Caco-2 (cell line): ENCODE results near the gene CAMK1D. TPM values are rescaled to one million over a fixed set of nuclear protein-coding genes. Genes with fewer than 3 reads are reported as not detected.

Experiments
- BruUV-seq: library from RNA; stranded (reverse); fragments of 400-500 nt; replicated peaks from 2 replicates; lab custom pipeline; 2021; lab: Mats Ljungman, UMichigan
- CTCF ChIA-PET: fragments of 300-600 bp; sonication (Branson Sonifier 250); formaldehyde crosslinking; loops from one replicate; lab custom pipeline; 2022; ENCODE audit warnings: antibody characterized with exemption; lab: Charles Lee
- POLR2A ChIA-PET: fragments of 300-600 bp; sonication (Branson Sonifier 250); formaldehyde crosslinking; loops from one replicate; lab custom pipeline; 2022; ENCODE audit warnings: antibody characterized with exemption; lab: Charles Lee
- DNase-seq, 2 experiments: peaks; one replicate each; pipeline versions ENCODE4 v3.0.0 to v3.0.0-alpha.2; 2020 to 2022
- H3K27me3 ChIP-seq: replicated peaks from 2 replicates; pipeline ENCODE4 v1.6.0; 2011; ENCODE audit warnings: low read length; ENCODE audit not compliant: control insufficient read depth, insufficient read depth
- H3K36me3 ChIP-seq: 2 replicates; pipeline ENCODE4 v1.5.1; 2011; ENCODE audit warnings: low read length; ENCODE audit not compliant: control insufficient read depth, insufficient read depth
- H3K4me1 ChIP-seq: fragments of 250-450 bp; sonication (Bioruptor Pico); 2 replicates; pipeline ENCODE4 v1.5.1; 2020; ENCODE audit warnings: mild to moderate bottlenecking
- H3K4me3 ChIP-seq: 2 replicates; pipeline ENCODE4 v1.5.1; 2011; ENCODE audit warnings: low read depth, mild to moderate bottlenecking, control low read depth, low read length
- H3K9me3 ChIP-seq: fragments of 250-450 bp; sonication (Bioruptor Pico); 2 replicates; pipeline ENCODE4 v1.5.1; 2020; ENCODE audit warnings: mild to moderate bottlenecking, moderate library complexity
- H3K27ac Mint-ChIP-seq: one replicate; pipeline ENCODE4 v1.8.0; 2022; ENCODE audit warnings: mixed read lengths; ENCODE audit not compliant: unreplicated experiment
- H3K27me3 Mint-ChIP-seq: one replicate; pipeline ENCODE4 v1.8.0; 2022; ENCODE audit warnings: mixed read lengths; ENCODE audit not compliant: insufficient read depth, unreplicated experiment
- H3K36me3 Mint-ChIP-seq: one replicate; pipeline ENCODE4 v1.8.0; 2022; ENCODE audit warnings: mild to moderate bottlenecking, mixed read lengths; ENCODE audit not compliant: insufficient read depth, unreplicated experiment
- H3K4me1 Mint-ChIP-seq: one replicate; pipeline ENCODE4 v1.8.0; 2022; ENCODE audit warnings: low read depth, mixed read lengths; ENCODE audit not compliant: unreplicated experiment
- H3K4me3 Mint-ChIP-seq: one replicate; pipeline ENCODE4 v1.8.0; 2022; ENCODE audit warnings: mild to moderate bottlenecking, moderate library complexity, mixed read lengths; ENCODE audit not compliant: unreplicated experiment
- H3K9me3 Mint-ChIP-seq: one replicate; pipeline ENCODE4 v1.8.0; 2022; ENCODE audit warnings: mixed read lengths; ENCODE audit not compliant: unreplicated experiment
- intact Hi-C: fragments of 100-400 bp; cut with micrococcal nuclease; formaldehyde crosslinking; loops from one replicate; pipeline ENCODE4 v1.10.0; 2022; ENCODE audit not compliant: unreplicated experiment
- total RNA-seq: library from RNA; stranded (reverse); gene quantifications from 2 replicates; pipeline ENCODE4 v1.2.3, GENCODE V29; 2022
- TF ChIP-seq, protein P1 (sequence below), 2 experiments: fragments of 200-600 bp in 1 of 2; IDR thresholded peaks; 1 replicate in 1 of 2; 2 replicates in 1 of 2; pipeline versions ENCODE4 v1.5.1 to v1.8.0; 2011 to 2022; ENCODE audit warnings: antibody characterized with exemption in 1 of 2, control low read depth in 1 of 2, inconsistent platforms in 1 of 2, low read depth in 1 of 2, low read length in 1 of 2, mild to moderate bottlenecking in 1 of 2, moderate library complexity in 1 of 2; ENCODE audit not compliant: insufficient read depth in 1 of 2, severe bottlenecking in 1 of 2, unreplicated experiment in 1 of 2

Gene CAMK1D
- total RNA-seq, 1 experiment from 2014 or later, result 10.9 TPM

DNA sequence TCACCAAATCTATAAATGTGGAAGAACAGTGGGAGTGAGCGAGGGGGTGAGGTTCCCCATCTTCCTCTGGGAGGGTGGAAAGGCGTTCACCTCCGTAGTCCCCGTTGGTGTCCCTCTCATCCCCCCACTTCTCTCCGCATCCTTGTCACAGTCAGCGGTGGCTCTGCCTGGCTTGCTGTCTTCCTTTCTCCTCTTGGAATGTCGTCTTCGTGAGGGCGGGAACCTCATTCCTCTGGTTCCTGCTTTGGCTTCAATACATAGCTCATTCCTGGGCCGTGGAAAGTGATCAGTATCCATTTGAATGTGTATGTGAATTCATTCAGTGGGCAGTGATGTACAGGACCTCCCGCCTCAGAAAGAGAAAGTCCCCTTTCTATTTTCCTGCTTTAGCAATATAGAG is 289.4 kb downstream of the CAMK1D start:
- CTCF ChIA-PET, result interaction anchor here (2.6 kb wide), 1 partner anchor 18 kb away, joined by 12 read pairs; no protein-coding TSS in a partner anchor
- no peaks in the 10 kb centered on the region for H3K36me3 Mint-ChIP-seq
- no peaks in the 10 kb centered on the region for H3K27me3 Mint-ChIP-seq
- TF ChIP-seq, protein P1, sequence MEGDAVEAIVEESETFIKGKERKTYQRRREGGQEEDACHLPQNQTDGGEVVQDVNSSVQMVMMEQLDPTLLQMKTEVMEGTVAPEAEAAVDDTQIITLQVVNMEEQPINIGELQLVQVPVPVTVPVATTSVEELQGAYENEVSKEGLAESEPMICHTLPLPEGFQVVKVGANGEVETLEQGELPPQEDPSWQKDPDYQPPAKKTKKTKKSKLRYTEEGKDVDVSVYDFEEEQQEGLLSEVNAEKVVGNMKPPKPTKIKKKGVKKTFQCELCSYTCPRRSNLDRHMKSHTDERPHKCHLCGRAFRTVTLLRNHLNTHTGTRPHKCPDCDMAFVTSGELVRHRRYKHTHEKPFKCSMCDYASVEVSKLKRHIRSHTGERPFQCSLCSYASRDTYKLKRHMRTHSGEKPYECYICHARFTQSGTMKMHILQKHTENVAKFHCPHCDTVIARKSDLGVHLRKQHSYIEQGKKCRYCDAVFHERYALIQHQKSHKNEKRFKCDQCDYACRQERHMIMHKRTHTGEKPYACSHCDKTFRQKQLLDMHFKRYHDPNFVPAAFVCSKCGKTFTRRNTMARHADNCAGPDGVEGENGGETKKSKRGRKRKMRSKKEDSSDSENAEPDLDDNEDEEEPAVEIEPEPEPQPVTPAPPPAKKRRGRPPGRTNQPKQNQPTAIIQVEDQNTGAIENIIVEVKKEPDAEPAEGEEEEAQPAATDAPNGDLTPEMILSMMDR (IDR thresholded peaks at IDR 0.05; ENCODE audit: insufficient read depth in 1 of 2, low read depth in 1 of 2, low read length in 1 of 2, severe bottlenecking in 1 of 2, unreplicated experiment in 1 of 2), result no peak
- no peak overlapping the region for H3K4me3 Mint-ChIP-seq
- Histone ChIP-seq H3K9me3 (no peaks in the 10 kb centered on the region), H3K27me3 (no peaks in the 10 kb centered on the region), H3K36me3 (no peaks in the 10 kb centered on the region), H3K4me1 (peaks cover 12% of the 10 kb centered on the region), H3K4me3 (no peak overlapping the region)
- H3K4me1 Mint-ChIP-seq, result peaks cover 19% of the 10 kb centered on the region
- H3K9me3 Mint-ChIP-seq, result no peaks in the 10 kb centered on the region
- intact Hi-C loops, result loop anchor here (5.0 kb wide), 1 partner anchor 136 kb away; no protein-coding TSS in a partner anchor
- POLR2A ChIA-PET, result no interaction called here
- no TSS peak for BruUV-seq
- H3K27ac Mint-ChIP-seq, result no peak overlapping the region
- no peak for DNase-seq

DNA sequence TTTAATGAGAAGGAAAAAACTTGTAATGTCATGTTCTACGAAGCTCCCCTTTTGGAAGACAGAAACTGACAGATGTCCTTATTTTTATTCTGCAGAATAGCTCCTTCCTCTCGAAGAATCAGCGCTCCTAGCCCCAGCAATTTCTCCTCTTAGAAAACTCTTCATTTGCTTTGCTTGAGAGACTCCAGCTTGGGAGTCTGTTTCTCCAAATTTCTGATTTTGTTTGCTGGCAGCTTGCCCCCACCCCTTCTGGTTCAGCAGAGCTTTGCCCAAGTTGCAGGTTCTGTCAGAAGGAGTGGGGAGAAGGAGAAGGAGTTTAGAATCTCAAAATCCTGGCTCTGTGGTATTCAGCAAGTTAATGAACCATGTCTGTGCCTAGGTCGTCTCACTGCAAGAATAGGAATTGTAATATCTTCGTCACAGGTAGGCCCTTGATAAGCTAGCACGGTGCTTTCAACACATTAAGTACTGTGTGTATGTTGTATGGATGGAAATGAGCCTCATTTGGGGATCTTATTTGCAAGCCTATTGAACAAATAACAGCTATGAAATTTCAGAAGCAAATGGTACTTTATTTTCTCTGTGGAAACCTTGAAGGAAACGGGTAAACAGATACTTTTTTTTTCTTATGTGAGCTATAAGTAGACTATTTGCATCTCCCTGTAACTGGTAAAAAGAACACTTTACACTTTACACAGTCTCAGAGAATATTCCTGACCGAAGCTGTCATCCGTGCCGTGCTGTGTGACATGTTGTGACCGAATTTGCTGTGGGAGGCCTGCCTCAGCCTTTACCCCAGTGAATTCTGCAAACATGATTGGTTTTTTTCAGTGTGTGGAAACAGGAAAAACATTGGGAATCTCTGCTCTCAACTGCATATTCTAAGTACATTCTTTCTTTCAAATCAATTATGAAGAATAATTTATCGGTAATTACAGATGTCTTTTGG is 290.9 kb downstream of the CAMK1D start:
- no peak overlapping the region for H3K4me3 Mint-ChIP-seq
- POLR2A ChIA-PET, result no interaction called here
- no peaks in the 10 kb centered on the region for H3K36me3 ChIP-seq
- intact Hi-C loops, result loop anchor here (5.0 kb wide), 1 partner anchor 138 kb away; no protein-coding TSS in a partner anchor
- H3K27me3 ChIP-seq, result no peaks in the 10 kb centered on the region
- CTCF ChIA-PET, result interaction anchor here (0.6 to 2.6 kb wide), 2 partner anchors 16 to 154 kb away, joined by 5 to 12 read pairs; no protein-coding TSS in a partner anchor
- H3K27me3 Mint-ChIP-seq, result no peaks in the 10 kb centered on the region
- no TSS peak for BruUV-seq
- TF ChIP-seq, protein P1 (IDR thresholded peaks at IDR 0.05; ENCODE audit: insufficient read depth in 1 of 2, low read depth in 1 of 2, low read length in 1 of 2, severe bottlenecking in 1 of 2, unreplicated experiment in 1 of 2), result no peak
- H3K4me1 ChIP-seq, result peaks cover 12% of the 10 kb centered on the region
- no peak overlapping the region for H3K4me3 ChIP-seq
- peaks cover 12% of the 10 kb centered on the region for H3K4me1 Mint-ChIP-seq
- H3K36me3 Mint-ChIP-seq, result no peaks in the 10 kb centered on the region
- H3K9me3 ChIP-seq, result no peaks in the 10 kb centered on the region
- no peaks in the 10 kb centered on the region for H3K9me3 Mint-ChIP-seq
- no peak overlapping the region for H3K27ac Mint-ChIP-seq
- DNase-seq, result no peak

DNA sequence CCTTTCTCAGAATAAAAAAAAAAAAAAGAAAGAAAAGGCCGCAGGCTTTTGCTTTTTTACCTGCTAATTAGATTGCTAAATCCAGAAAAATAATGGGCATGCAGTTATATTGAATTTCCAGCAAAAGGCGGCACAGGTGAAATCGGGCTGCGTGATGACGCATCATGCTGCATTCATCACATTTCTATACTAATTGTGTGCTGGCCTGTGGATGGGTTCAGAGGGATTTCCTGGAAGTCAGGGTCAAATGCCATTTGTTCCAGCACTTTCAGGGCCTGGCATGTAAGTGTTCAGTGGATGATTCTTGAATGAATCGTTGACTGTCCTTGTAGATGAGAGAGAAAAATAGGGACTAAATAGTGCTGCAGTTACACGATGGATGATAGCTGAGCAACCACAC is 292.7 kb downstream of the CAMK1D start:
- Histone ChIP-seq H3K4me1 (peaks cover 12% of the 10 kb centered on the region), H3K36me3 (no peaks in the 10 kb centered on the region), H3K4me3 (no peak overlapping the region), H3K27me3 (no peaks in the 10 kb centered on the region), H3K9me3 (no peaks in the 10 kb centered on the region)
- ChIA-PET POLR2A (no interaction called here), CTCF (no interaction called here)
- BruUV-seq, result no TSS peak
- no peaks in the 10 kb centered on the region for H3K36me3 Mint-ChIP-seq
- no peaks in the 10 kb centered on the region for H3K27me3 Mint-ChIP-seq
- H3K4me3 Mint-ChIP-seq, result no peak overlapping the region
- peaks cover 12% of the 10 kb centered on the region for H3K4me1 Mint-ChIP-seq
- intact Hi-C loops, result no loop called here
- DNase-seq, result no peak
- TF ChIP-seq, protein P1 (IDR thresholded peaks at IDR 0.05; ENCODE audit: insufficient read depth in 1 of 2, low read depth in 1 of 2, low read length in 1 of 2, severe bottlenecking in 1 of 2, unreplicated experiment in 1 of 2), result no peak
- H3K9me3 Mint-ChIP-seq, result no peaks in the 10 kb centered on the region
- H3K27ac Mint-ChIP-seq, result no peak overlapping the region
